ENCODE data around the gene MGP.

DNA sequence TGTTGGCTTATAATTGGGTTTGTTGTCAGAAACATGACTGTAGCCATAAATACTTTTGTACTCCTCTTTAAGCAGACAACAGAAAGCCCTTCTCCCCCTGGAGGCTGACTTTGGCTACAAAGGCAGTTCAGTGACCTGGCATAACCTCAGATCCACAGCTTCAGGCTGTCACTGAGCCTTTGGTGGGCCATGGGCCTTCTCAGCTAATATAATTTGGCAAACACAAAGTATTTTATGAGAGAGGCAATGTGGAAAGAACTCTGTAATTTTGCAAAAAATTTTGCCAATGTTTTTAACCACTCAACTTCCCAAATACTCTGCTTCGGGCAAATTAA lies 15.5 kb upstream of the MGP start:
- TF ChIP-seq, protein P1, sequence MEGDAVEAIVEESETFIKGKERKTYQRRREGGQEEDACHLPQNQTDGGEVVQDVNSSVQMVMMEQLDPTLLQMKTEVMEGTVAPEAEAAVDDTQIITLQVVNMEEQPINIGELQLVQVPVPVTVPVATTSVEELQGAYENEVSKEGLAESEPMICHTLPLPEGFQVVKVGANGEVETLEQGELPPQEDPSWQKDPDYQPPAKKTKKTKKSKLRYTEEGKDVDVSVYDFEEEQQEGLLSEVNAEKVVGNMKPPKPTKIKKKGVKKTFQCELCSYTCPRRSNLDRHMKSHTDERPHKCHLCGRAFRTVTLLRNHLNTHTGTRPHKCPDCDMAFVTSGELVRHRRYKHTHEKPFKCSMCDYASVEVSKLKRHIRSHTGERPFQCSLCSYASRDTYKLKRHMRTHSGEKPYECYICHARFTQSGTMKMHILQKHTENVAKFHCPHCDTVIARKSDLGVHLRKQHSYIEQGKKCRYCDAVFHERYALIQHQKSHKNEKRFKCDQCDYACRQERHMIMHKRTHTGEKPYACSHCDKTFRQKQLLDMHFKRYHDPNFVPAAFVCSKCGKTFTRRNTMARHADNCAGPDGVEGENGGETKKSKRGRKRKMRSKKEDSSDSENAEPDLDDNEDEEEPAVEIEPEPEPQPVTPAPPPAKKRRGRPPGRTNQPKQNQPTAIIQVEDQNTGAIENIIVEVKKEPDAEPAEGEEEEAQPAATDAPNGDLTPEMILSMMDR (IDR thresholded peaks at IDR 0.05) = no peak
- TF ChIP-seq POLR2A (IDR thresholded peaks at IDR 0.05) = no peak
